GM11168 (cell line): ENCODE results near the gene ALDH3B1.

ENCODE experiments used
- in situ Hi-C: fragments of 300-500 bp; cut with MboI; formaldehyde crosslinking; loops from one replicate; pipeline ENCODE4 v1.12.0; 2022; ENCODE audit warnings: low sequenced_read_pairs; ENCODE audit not compliant: unreplicated experiment

ALDH3B1 gene

GRCh38 chr11:68056317-68057285 is 46.5 kb downstream of the ALDH3B1 start:
- in situ Hi-C loops: no loop called here

GRCh38 chr11:68057807-68058206 is 47.7 kb downstream of the ALDH3B1 start:
- in situ Hi-C loops: no loop called here

- in situ Hi-C loops: no loop called here
Measured at GRCh38 chr11:68061508-68061907, 51.4 kb downstream of the ALDH3B1 start.

- in situ Hi-C loops: no loop called here
Measured at GRCh38 chr11:68064926-68065325, 54.8 kb downstream of the ALDH3B1 start.

GRCh38 chr11:68065841-68066240 is 55.7 kb downstream of the ALDH3B1 start:
- in situ Hi-C loops: no loop called here

- in situ Hi-C loops: no loop called here
Measured at GRCh38 chr11:68066742-68067141, 56.6 kb downstream of the ALDH3B1 start.

- in situ Hi-C loops: no loop called here
Measured at GRCh38 chr11:68067991-68068390, 57.9 kb downstream of the ALDH3B1 start.

- in situ Hi-C loops: no loop called here
Measured at GRCh38 chr11:68071281-68072048, 61.3 kb downstream of the ALDH3B1 start.

GRCh38 chr11:68074584-68075352 is 64.6 kb downstream of the ALDH3B1 start:
- in situ Hi-C loops: no loop called here

- in situ Hi-C loops: no loop called here
Measured at GRCh38 chr11:68076371-68077042, 66.4 kb downstream of the ALDH3B1 start.

- in situ Hi-C loops: no loop called here
Measured at GRCh38 chr11:68077617-68078582, 67.8 kb downstream of the ALDH3B1 start.
